ENCODE measurements around the gene FAM168A. TPM values are rescaled to one million over a fixed set of nuclear protein-coding genes. Genes with fewer than 3 reads are reported as not detected.
A peak's percentile ranks its signal among the peaks of the same experiment; 100 is the strongest.

Gene FAM168A
- total and polyA plus RNA-seq, 9 of the 15 experiments (the other 6 are each of a cell fraction or from before 2014, with no cell fraction given), result 0.44 to 7.2 (median 2.9) TPM

GRCh38 chr11:73376160-73376802 is 221.6 kb downstream of the FAM168A start, which contains the start of gene RELT (continued):
- TF ChIP-seq MIER1 (IDR thresholded peaks at IDR 0.05; ENCODE audit: low read depth) (no peak), TCF7 (IDR thresholded peaks at IDR 0.05; ENCODE audit: borderline replicate concordance) (no peak), ETV5 (CRISPR knock-in tag; IDR thresholded peaks at IDR 0.05; ENCODE audit: low read depth) (0 out of 2 replicates have a peak, but pooled peaks have one; percentile 56), HDAC2 (IDR thresholded peaks at IDR 0.05) (no peak), MNT (conservative IDR thresholded peaks at IDR 0.05) (no peak), ETV6 (IDR thresholded peaks at IDR 0.05; ENCODE audit: borderline replicate concordance in 1 of 2, low read depth in 2 of 2, low read length in 1 of 2) (no peak), ETV6 (CRISPR knock-in tag; IDR thresholded peaks at IDR 0.05; ENCODE audit: borderline replicate concordance) (0 out of 2 replicates have a peak, but pooled peaks have one; percentile 31), DACH1 (IDR thresholded peaks at IDR 0.05; ENCODE audit: partially characterized antibody) (no peak), TBL1XR1 (IDR thresholded peaks at IDR 0.05; ENCODE audit: low read length in 2 of 2) (no peak; a peak in 1 of 4 replicates), HES1 (IDR thresholded peaks at IDR 0.05; ENCODE audit: low read depth) (no peak), ATF7 (IDR thresholded peaks at IDR 0.05) (peak; percentile 86), ZNF707 (CRISPR knock-in tag; conservative IDR thresholded peaks at IDR 0.05) (no peak), ATF6 (CRISPR knock-in tag; IDR thresholded peaks at IDR 0.05) (0 out of 2 replicates have a peak, but pooled peaks have one; percentile 41), SRSF1 (IDR thresholded peaks at IDR 0.05; ENCODE audit: low read depth, low read length) (no peak), CXXC5 (CRISPR knock-in tag; IDR thresholded peaks at IDR 0.05) (peak; percentile 94), CAMTA2 (CRISPR knock-in tag; conservative IDR thresholded peaks at IDR 0.05) (0 out of 2 replicates have a peak, but pooled peaks have one; percentile 28), ARID2 (IDR thresholded peaks at IDR 0.05) (no peak), SLC30A9 (CRISPR knock-in tag; IDR thresholded peaks at IDR 0.05) (no peak)
- TF ChIP-seq, protein P1, sequence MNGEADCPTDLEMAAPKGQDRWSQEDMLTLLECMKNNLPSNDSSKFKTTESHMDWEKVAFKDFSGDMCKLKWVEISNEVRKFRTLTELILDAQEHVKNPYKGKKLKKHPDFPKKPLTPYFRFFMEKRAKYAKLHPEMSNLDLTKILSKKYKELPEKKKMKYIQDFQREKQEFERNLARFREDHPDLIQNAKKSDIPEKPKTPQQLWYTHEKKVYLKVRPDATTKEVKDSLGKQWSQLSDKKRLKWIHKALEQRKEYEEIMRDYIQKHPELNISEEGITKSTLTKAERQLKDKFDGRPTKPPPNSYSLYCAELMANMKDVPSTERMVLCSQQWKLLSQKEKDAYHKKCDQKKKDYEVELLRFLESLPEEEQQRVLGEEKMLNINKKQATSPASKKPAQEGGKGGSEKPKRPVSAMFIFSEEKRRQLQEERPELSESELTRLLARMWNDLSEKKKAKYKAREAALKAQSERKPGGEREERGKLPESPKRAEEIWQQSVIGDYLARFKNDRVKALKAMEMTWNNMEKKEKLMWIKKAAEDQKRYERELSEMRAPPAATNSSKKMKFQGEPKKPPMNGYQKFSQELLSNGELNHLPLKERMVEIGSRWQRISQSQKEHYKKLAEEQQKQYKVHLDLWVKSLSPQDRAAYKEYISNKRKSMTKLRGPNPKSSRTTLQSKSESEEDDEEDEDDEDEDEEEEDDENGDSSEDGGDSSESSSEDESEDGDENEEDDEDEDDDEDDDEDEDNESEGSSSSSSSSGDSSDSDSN (IDR thresholded peaks at IDR 0.05; ENCODE audit: borderline replicate concordance in 1 of 2, low read depth in 2 of 2, low read length in 2 of 2), result peak; percentile 54 to 76
- TF ChIP-seq, protein P2, sequence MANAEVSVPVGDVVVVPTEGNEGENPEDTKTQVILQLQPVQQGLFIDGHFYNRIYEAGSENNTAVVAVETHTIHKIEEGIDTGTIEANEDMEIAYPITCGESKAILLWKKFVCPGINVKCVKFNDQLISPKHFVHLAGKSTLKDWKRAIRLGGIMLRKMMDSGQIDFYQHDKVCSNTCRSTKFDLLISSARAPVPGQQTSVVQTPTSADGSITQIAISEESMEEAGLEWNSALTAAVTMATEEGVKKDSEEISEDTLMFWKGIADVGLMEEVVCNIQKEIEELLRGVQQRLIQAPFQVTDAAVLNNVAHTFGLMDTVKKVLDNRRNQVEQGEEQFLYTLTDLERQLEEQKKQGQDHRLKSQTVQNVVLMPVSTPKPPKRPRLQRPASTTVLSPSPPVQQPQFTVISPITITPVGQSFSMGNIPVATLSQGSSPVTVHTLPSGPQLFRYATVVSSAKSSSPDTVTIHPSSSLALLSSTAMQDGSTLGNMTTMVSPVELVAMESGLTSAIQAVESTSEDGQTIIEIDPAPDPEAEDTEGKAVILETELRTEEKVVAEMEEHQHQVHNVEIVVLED (CRISPR knock-in tag; IDR thresholded peaks at IDR 0.05), result peak; percentile 94
